Fibroblast of the aortic adventitia (primary cell): ENCODE data around the gene PKDCC. TPM values are rescaled to one million over a fixed set of nuclear protein-coding genes. Genes with fewer than 3 reads are reported as not detected.
"Not testable (repeated sequence)": the region's sequence is repeated elsewhere in the genome, so short reads cannot be mapped to it uniquely, and the experiment has no call there.

ENCODE experiments used
- DNase-seq: peaks from one replicate; pipeline ENCODE4 v3.0.0-alpha.2; 2010; ENCODE audit warnings: low read depth
- H3K4me3 ChIP-seq: 2 replicates; pipeline ENCODE4 v1.5.1; 2011; ENCODE audit warnings: low read depth, mild to moderate bottlenecking, control low read depth, low read length, moderate library complexity
- total RNA-seq: library from RNA; depleted of rRNA; stranded (reverse); fragments of >200 nt; gene quantifications from 2 replicates; pipeline ENCODE4 v1.2.3, GENCODE V29; 2012; ENCODE audit warnings: low replicate concordance
- TF ChIP-seq, protein P1 (sequence below): IDR thresholded peaks from 2 replicates; pipeline ENCODE4 v1.5.1; 2011; ENCODE audit warnings: mild to moderate bottlenecking, low read length, control low read depth, inconsistent platforms; ENCODE audit not compliant: insufficient read depth

PKDCC gene
- total RNA-seq, 1 donor: 19.7 TPM

DNA sequence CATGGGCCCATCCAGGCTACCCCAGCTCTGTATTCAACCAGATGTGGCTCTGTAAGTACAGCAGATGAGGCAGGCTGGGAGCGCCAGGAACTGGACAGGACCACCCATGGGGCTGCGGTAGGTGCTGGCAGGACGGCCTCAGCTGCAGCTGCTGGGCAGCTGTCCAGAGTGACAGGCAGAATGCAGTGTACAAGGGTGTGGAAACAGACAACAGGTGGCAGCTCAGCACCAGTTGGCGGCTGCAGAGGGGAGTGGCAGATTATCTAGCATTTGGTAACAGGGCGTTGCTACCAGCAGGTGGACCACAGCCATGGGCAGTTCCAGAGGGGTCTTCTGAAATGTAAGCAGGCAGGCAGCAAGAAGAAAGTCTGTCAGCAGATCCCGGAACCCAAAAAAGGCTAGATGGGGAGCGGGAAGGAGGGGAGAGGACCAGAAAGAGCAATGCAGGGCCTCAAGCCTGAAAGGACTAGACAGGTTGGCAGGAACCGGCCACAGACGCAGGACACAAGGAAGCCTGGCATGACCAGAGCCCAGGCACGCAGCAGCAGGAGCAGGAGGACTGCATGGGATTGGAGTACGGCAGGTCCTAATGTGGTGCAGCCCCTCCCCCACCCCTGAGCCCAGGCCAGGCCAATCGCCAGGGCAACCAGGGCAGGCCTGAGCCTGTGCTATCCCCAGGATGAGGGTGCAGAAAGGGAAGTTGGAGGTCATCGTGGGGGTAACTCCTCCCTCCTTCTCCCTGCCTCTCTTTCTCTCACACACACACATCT, 24.7 kb downstream of the PKDCC start:
- no peak overlapping the region for H3K4me3 ChIP-seq
- TF ChIP-seq, protein P1, sequence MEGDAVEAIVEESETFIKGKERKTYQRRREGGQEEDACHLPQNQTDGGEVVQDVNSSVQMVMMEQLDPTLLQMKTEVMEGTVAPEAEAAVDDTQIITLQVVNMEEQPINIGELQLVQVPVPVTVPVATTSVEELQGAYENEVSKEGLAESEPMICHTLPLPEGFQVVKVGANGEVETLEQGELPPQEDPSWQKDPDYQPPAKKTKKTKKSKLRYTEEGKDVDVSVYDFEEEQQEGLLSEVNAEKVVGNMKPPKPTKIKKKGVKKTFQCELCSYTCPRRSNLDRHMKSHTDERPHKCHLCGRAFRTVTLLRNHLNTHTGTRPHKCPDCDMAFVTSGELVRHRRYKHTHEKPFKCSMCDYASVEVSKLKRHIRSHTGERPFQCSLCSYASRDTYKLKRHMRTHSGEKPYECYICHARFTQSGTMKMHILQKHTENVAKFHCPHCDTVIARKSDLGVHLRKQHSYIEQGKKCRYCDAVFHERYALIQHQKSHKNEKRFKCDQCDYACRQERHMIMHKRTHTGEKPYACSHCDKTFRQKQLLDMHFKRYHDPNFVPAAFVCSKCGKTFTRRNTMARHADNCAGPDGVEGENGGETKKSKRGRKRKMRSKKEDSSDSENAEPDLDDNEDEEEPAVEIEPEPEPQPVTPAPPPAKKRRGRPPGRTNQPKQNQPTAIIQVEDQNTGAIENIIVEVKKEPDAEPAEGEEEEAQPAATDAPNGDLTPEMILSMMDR: no peak
- DNase-seq: peak; percentile 37

DNA sequence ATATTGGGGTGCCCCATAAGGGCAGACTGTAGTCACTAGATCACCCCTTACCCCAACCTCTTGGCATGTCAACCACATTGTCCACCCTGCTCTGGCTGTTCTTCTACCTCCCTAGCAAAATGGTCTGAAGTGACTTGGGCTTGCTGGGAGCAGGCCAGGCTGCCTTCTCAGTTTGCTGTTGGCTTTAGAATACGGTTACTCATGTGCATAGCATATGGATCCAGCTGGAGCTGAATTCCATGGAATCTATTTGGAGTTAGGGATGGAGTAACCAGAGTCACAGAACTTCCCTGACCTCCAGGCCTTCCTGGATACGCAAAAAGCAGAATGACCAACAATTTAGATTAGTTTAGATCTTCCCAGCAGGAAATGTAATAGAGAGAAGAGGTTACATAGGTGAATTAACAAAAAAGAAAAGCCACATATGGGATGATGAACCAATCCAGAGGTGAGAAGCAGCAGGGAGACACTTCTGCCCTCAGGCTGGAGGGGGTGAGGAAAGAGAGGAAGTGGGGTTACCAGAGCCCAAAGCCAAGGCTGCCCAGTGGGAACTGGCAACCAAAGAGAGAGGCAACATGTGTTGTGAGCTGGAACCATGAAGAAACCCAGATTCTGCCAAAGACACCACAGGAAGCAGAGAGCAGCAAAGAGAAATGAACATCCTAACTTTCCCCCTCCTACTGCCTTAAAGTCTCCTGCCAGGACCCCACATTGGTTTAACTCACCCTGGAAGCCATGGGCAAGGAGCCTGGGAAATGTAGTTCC, 26.1 kb downstream of the PKDCC start:
- no peak overlapping the region for H3K4me3 ChIP-seq
- peak; percentile 69 for DNase-seq
- TF ChIP-seq, protein P1: no peak

DNA sequence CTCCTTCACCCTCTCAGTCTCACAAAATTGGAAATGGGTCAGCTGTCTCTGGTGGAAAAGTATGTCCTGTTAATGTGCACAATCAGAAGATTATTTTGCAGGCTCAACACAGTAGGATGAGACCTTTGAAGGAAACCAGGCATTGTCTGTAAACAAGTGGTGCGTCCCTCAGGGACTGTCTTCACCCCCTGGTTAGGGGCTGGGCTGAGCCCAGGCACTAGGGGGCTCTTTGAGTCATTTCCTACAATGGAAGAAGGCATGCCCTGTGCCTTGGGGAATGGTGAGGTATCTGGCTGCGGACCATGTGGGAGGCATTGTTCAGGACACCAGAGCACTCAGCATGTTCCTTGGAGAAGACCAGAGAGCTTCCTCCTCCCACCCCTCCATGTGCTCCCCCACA, 26.8 kb downstream of the PKDCC start:
- TF ChIP-seq, protein P1: no peak
- no peak for DNase-seq
- no peak overlapping the region for H3K4me3 ChIP-seq

DNA sequence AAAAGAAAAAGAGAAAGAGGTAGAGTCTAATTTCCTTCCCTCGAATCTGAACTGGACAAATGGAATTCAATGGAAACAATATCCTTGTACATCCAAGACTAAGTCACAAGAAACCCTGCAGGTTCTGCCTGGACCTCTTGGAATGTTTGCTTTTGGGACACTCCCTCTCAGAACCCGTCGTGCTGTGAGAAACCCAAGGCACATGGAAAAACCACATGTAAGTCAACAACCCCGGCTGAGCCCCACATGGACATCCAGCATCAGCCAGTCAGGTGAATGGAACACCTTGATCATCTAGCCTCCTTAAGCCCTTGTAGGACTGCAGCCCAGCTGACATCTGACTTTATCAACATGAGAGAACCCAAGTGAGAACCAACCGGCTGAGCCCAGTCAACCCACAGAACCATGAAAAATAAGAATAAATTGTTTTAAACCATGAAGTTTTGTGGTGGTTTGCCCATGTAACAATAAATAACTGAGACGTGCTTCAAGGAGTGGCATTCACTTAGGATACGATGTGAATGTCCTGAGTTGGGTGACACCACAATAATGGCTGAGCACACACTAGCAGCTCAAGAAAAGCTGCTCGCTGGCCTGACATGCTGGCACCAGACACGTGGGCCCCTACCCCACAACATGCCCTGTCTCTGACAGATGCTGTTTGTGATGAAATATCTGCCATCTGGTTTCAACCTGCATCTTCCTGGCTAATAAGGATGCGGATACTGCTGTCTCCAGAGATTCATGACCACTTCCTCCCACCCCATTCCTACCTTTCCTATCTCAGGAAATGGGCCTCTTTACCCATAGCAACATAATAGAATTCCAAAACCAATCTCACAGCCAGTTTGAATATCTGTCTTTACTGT, 28.8 kb downstream of the PKDCC start:
- DNase-seq: no peak
- H3K4me3 ChIP-seq: no peak overlapping the region
- TF ChIP-seq, protein P1: no peak

DNA sequence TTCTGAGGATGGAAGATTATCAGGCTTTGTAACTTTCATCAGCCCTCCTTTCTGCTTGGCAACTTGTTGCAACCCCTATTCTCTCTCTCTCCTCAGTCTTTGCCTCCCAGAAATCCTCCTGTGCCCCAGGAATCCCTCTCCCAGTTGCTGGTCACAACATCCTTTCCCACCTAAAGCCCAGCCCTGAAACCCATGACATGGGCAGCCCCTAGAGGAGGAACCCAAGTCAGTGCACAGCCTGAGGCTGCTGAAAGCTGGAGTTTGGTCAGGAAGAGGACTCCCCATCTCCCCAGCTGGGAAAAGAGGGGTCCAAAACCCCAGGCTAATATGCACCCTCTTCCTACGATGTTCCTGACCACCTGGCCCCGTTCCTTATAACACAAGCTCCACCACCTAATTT, 29.5 kb downstream of the PKDCC start:
- TF ChIP-seq, protein P1: peak; percentile 39
- H3K4me3 ChIP-seq: no peak overlapping the region
- no peak for DNase-seq

DNA sequence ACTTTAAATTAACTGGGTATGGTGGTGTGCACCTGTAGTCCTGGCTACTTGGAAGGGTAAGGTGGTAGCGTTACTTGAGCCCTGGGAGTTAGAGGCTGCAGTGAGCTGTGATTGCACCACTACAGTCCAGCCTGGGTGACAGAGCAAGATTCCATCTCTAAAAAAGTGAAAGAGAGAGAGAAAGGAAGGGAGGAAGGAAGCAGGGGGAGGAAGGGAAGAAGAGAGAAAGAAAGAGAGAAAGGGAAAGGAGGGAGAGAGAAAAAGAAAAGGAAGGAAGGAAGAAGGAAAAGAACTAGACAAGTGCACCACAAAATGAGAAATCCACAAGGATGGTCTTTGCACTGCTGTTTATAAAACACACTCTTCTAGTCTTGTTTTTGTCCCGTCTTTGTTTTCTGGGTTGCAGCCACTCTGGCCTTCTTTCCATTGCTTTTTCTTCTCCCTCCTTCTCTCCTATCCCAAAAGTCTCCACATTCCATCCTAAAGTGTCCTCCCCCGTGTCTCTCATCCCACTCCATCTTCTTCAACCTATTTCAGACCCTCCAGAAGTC, 32.0 kb downstream of the PKDCC start:
- TF ChIP-seq, protein P1: no peak
- no peak overlapping the region for H3K4me3 ChIP-seq

DNA sequence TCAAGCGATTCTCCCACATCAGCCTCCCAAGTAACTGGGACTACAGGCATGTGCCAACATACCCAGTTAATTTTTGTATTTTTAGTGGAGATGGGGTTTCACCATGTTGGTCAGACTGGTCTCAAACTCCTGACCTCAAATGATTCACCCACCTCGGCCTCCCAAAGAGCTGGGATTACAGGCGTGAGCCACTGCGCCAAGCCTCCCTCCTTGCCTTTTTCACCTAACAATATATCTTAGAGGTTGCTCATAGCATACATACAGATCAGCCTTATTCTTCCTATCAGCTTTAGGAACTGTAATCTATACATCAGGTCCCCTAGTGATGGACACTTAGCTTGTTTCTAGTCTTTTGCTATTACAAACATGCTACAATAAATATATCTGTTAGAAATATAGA, 33.3 kb downstream of the PKDCC start:
- H3K4me3 ChIP-seq, DNase-seq: not testable (repeated sequence)

More for the DNA sequence above, 32.0 kb downstream of the PKDCC start:
- DNase-seq: no peak
